ENCODE measurements around the gene ADAM33.

ADAM33 gene

GRCh38 chr20:3728876-3729275 is 47.1 kb upstream of the ADAM33 start:
- TF ChIP-seq CTCF (IDR thresholded peaks at IDR 0.05) = no peak
- no peaks in the 10 kb centered on the region for H3K36me3 ChIP-seq (ENCODE audit: control insufficient read depth, insufficient read depth, low read length)
- H3K4me1 ChIP-seq = peaks cover 5% of the 10 kb centered on the region
- H3K9ac ChIP-seq = no peak overlapping the region
- no peaks in the 10 kb centered on the region for H3K27me3 ChIP-seq (ENCODE audit: control insufficient read depth, insufficient read depth, low read length)
- H3K9me3 ChIP-seq (ENCODE audit: control insufficient read depth, low read length) = no peaks in the 10 kb centered on the region
- H3K4me2 ChIP-seq (ENCODE audit: low read length) = no peak overlapping the region
- H3K4me3 ChIP-seq (ENCODE audit: low read depth, low read length) = no peak overlapping the region
- H3K79me2 ChIP-seq = no peaks in the 10 kb centered on the region
- H2AFZ ChIP-seq = no peak overlapping the region
- no peak overlapping the region for H3K27ac ChIP-seq

DNA sequence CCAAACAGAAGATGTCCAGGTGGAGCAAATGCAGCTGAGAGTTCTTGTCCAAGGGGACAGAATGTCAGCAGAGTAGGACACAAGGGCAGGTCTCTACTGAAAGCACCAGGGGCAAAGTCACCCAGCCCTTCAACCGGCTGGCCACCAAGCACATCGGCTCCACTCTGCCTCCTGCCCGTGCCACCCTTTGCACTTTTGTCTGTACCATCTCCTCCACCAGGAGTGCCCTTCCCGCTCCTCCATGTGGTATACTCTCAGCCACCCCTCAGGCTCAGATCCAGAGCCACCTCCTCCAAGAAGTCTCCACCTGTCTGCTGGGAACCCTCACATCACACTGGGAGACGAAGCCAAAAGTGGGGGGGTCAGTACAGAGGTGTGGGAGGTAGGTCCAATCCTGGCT is 46.5 kb upstream of the ADAM33 start:
- Histone ChIP-seq H3K27me3 (ENCODE audit: control insufficient read depth, insufficient read depth, low read length) (no peaks in the 10 kb centered on the region), H3K27ac (no peak overlapping the region), H2AFZ (no peak overlapping the region), H3K9me3 (ENCODE audit: control insufficient read depth, low read length) (no peaks in the 10 kb centered on the region), H3K79me2 (no peaks in the 10 kb centered on the region), H3K9ac (no peak overlapping the region), H3K4me2 (ENCODE audit: low read length) (no peak overlapping the region), H3K36me3 (ENCODE audit: control insufficient read depth, insufficient read depth, low read length) (no peaks in the 10 kb centered on the region), H3K4me1 (peaks cover 5% of the 10 kb centered on the region), H3K4me3 (ENCODE audit: low read depth, low read length) (no peak overlapping the region)
- TF ChIP-seq CTCF (IDR thresholded peaks at IDR 0.05) = no peak

DNA sequence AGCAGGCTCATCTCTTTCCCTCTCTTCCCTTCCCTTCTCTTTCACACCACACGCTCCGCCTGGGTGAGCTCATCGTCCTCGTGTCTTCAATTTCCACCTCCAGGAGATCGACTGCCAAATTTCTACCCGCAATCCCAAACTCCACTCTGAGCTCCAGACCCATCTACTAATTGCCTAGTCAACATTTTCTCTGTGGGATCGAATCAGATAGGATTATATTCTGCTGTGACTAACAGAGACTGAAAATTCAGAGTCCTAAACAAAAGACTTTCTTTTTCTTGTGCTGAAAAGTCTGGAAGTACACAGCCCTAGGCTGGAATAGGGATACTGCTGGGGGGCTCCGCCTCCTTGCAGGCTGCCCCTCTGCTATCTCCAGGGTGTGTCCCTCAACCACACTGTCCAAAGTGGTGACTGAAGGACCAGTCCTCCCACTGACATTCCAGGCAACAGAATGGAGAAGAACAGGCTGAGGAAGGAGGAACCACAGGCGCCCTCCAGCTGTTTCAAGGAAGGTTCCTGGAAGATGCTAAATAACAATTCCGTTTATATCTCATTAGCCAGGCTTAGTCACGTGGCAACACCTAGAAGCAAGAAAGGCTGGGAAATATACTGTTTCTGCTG is 45.7 kb upstream of the ADAM33 start:
- Histone ChIP-seq H3K4me1 (peaks cover 5% of the 10 kb centered on the region), H3K4me3 (ENCODE audit: low read depth, low read length) (no peak overlapping the region), H3K27me3 (ENCODE audit: control insufficient read depth, insufficient read depth, low read length) (no peaks in the 10 kb centered on the region)

DNA sequence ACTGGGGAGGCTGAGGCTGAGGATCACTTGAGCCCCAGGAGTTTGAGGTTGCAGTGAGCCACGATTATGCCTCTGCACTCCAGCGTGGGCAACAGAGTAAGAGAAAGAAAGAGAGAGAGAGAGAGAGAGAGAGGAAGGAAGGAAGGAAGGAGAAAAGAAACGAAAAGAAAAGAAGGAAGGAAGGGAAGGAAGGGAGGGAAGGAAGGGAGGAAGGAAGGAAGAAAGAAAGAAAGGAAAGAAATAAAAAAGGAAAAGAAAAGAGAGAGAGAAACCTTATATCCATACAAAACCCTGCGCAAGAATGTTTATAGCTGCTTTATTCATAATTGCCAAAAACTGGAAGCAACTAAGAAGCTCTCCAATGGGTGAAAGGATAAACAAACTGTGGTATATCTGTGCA is 42.5 kb upstream of the ADAM33 start:
- H3K9ac ChIP-seq = no peak overlapping the region
- no peaks in the 10 kb centered on the region for H3K27me3 ChIP-seq (ENCODE audit: control insufficient read depth, insufficient read depth, low read length)
- no peak overlapping the region for H2AFZ ChIP-seq
- no peak overlapping the region for H3K4me2 ChIP-seq (ENCODE audit: low read length)
- peaks cover 5% of the 10 kb centered on the region for H3K4me1 ChIP-seq
- H3K27ac ChIP-seq = no peak overlapping the region
- H3K79me2 ChIP-seq = no peaks in the 10 kb centered on the region
- H3K9me3 ChIP-seq (ENCODE audit: control insufficient read depth, low read length) = no peaks in the 10 kb centered on the region
- TF ChIP-seq CTCF (IDR thresholded peaks at IDR 0.05) = no peak
- no peaks in the 10 kb centered on the region for H3K36me3 ChIP-seq (ENCODE audit: control insufficient read depth, insufficient read depth, low read length)
- no peak overlapping the region for H3K4me3 ChIP-seq (ENCODE audit: low read depth, low read length)

More for the DNA sequence above, 45.7 kb upstream of the ADAM33 start:
- Histone ChIP-seq H3K79me2 (no peaks in the 10 kb centered on the region), H3K36me3 (ENCODE audit: control insufficient read depth, insufficient read depth, low read length) (no peaks in the 10 kb centered on the region), H2AFZ (peak overlapping the region; percentile 47), H3K4me2 (ENCODE audit: low read length) (peak overlapping the region; percentile 8), H3K9me3 (ENCODE audit: control insufficient read depth, low read length) (no peaks in the 10 kb centered on the region), H3K9ac (no peak overlapping the region), H3K27ac (no peak overlapping the region)
- TF ChIP-seq CTCF (IDR thresholded peaks at IDR 0.05) = no peak

DNA sequence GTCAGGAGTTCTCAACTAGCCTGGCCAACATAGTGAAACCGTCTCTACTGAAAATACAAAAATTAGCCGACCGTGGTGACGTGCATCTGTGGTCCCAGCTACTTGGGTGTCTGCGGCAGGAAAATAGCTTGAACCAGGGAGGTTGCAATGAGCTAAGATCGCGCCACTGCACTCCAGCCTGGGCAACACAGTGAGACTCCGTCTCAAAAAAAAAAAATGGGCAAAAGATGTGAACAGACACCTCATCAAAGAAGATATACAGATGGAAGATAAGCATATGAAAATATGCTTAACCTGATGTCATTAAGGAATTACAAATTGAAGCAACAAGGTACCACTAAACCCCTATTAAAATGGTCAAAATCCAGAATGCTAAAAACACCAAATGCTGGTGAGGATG is 41.5 kb upstream of the ADAM33 start:
- H3K4me3 ChIP-seq (ENCODE audit: low read depth, low read length) = no peak overlapping the region
- peaks cover 5% of the 10 kb centered on the region for H3K4me1 ChIP-seq
- no peaks in the 10 kb centered on the region for H3K36me3 ChIP-seq (ENCODE audit: control insufficient read depth, insufficient read depth, low read length)
- no peak overlapping the region for H3K9ac ChIP-seq
- H2AFZ ChIP-seq = no peak overlapping the region
- no peaks in the 10 kb centered on the region for H3K27me3 ChIP-seq (ENCODE audit: control insufficient read depth, insufficient read depth, low read length)
- TF ChIP-seq CTCF (IDR thresholded peaks at IDR 0.05) = no peak
- H3K79me2 ChIP-seq = no peaks in the 10 kb centered on the region
- no peaks in the 10 kb centered on the region for H3K9me3 ChIP-seq (ENCODE audit: control insufficient read depth, low read length)
- H3K4me2 ChIP-seq (ENCODE audit: low read length) = no peak overlapping the region
- no peak overlapping the region for H3K27ac ChIP-seq

Data from parathyroid adenoma (tissue), 2 donors.